IMR-90 (cell line): ENCODE measurements around the gene KCNMA1. TPM values are rescaled to one million over a fixed set of nuclear protein-coding genes. Genes with fewer than 3 reads are reported as not detected.

ENCODE experiments used
- ATAC-seq: fragments of 200-7000 bp; cut with Tn5 transposase; 2 replicates; pipeline ENCODE4 v1.9.1; 2020; ENCODE audit warnings: low read depth, mild to moderate bottlenecking, moderate library complexity
- BruUV-seq: library from RNA; stranded (reverse); fragments of 400-500 nt; replicated peaks from 2 replicates; lab custom pipeline; 2021; lab: Mats Ljungman, UMichigan
- CTCF ChIA-PET: fragments of 300-600 bp; formaldehyde crosslinking; extraction: SDS; loops from one replicate; lab custom pipeline; 2021; ENCODE audit warnings: antibody characterized with exemption; lab: Yijun Ruan, JAX
- POLR2A ChIA-PET: fragments of 300-600 bp; sonication (Branson Sonifier 250); formaldehyde crosslinking; loops from one replicate; lab custom pipeline; 2022; ENCODE audit warnings: antibody characterized with exemption; ENCODE audit not compliant: unreplicated experiment; lab: Charles Lee
- DNase-seq: peaks from one replicate; pipeline ENCODE4 v3.0.0; 2013
- H2AFZ ChIP-seq: replicated peaks from 2 replicates; pipeline ENCODE3; 2013; ENCODE audit warnings: low read length, mild to moderate bottlenecking; ENCODE audit not compliant: poor library complexity
- H2AK5ac ChIP-seq: 2 replicates; pipeline ENCODE4 v1.6.1; 2013; ENCODE audit warnings: low read depth, low read length, inconsistent platforms
- H2AK9ac ChIP-seq: replicated peaks from 2 replicates; pipeline ENCODE3; 2013; ENCODE audit warnings: mild to moderate bottlenecking, low read depth, low read length, moderate library complexity; ENCODE audit not compliant: poor library complexity
- H2BK120ac ChIP-seq: 2 replicates; pipeline ENCODE4 v1.6.1; 2013; ENCODE audit warnings: low read depth, low read length, inconsistent platforms
- H2BK15ac ChIP-seq: 3 replicates; pipeline ENCODE4 v1.6.1; 2013; ENCODE audit warnings: low read depth, low read length, inconsistent platforms
- H2BK20ac ChIP-seq: 2 replicates; pipeline ENCODE4 v1.6.1; 2013; ENCODE audit warnings: low read depth, mild to moderate bottlenecking, inconsistent platforms, low read length, moderate library complexity
- H2BK5ac ChIP-seq: 2 replicates; pipeline ENCODE4 v1.6.1; 2013; ENCODE audit warnings: mild to moderate bottlenecking, low read depth, low read length, inconsistent platforms; ENCODE audit not compliant: poor library complexity, severe bottlenecking
- H3K14ac ChIP-seq: replicated peaks from 2 replicates; pipeline ENCODE4 v1.6.1; 2013; ENCODE audit warnings: low read depth, low read length, inconsistent platforms
- H3K18ac ChIP-seq: 2 replicates; pipeline ENCODE4 v1.6.1; 2013; ENCODE audit warnings: low read depth, low read length, control low read depth
- H3K23ac ChIP-seq: 2 replicates; pipeline ENCODE4 v1.6.1; 2013; ENCODE audit warnings: low read depth, low read length, inconsistent platforms
- H3K27ac ChIP-seq: 2 replicates; pipeline ENCODE4 v1.5.1; 2013; ENCODE audit warnings: mild to moderate bottlenecking, control low read depth, low read length; ENCODE audit not compliant: insufficient read depth
- H3K27me3 ChIP-seq: 2 replicates; pipeline ENCODE4 v1.6.1; 2013; ENCODE audit warnings: low read length; ENCODE audit not compliant: control insufficient read depth, insufficient read depth
- H3K36me3 ChIP-seq: 2 replicates; pipeline ENCODE4 v1.6.1; 2013; ENCODE audit warnings: low read length, mixed read lengths; ENCODE audit not compliant: control insufficient read depth, insufficient read depth
- H3K4ac ChIP-seq: 2 replicates; pipeline ENCODE4 v1.6.1; 2013; ENCODE audit warnings: low read depth, low read length, inconsistent platforms
- H3K4me1 ChIP-seq: 2 replicates; pipeline ENCODE4 v1.6.1; 2013; ENCODE audit warnings: low read length, mixed read lengths; ENCODE audit not compliant: control insufficient read depth, insufficient read depth
- H3K4me2 ChIP-seq: 2 replicates; pipeline ENCODE4 v1.6.1; 2013; ENCODE audit warnings: low read depth, mild to moderate bottlenecking, control low read depth, low read length, moderate library complexity
- H3K4me3 ChIP-seq: 2 replicates; pipeline ENCODE4 v1.5.1; 2013; ENCODE audit warnings: low read depth, mild to moderate bottlenecking, control low read depth, low read length, moderate library complexity; ENCODE audit not compliant: insufficient read depth
- H3K56ac ChIP-seq: 2 replicates; pipeline ENCODE4 v1.6.1; 2013; ENCODE audit warnings: low read length, inconsistent platforms; ENCODE audit not compliant: insufficient read depth; ENCODE audit errors: extremely low read depth
- H3K79me1 ChIP-seq, 2 experiments: 2 replicates each; pipeline ENCODE4 v1.6.1; 2013; ENCODE audit warnings: low read length in 2 of 2, inconsistent platforms in 1 of 2, low read depth in 1 of 2
- H3K9ac ChIP-seq: 2 replicates; pipeline ENCODE4 v1.6.1; 2013; ENCODE audit warnings: low read depth, low read length, control low read depth
- H3K9me1 ChIP-seq: 2 replicates; pipeline ENCODE4 v1.6.1; 2013; ENCODE audit warnings: low read length, inconsistent platforms; ENCODE audit not compliant: insufficient read depth
- H3K9me3 ChIP-seq: 2 replicates; pipeline ENCODE4 v1.6.1; 2013; ENCODE audit warnings: low read length; ENCODE audit not compliant: control insufficient read depth, insufficient read depth
- H4K20me1 ChIP-seq: 2 replicates; pipeline ENCODE4 v1.6.1; 2013; ENCODE audit warnings: low read length, inconsistent platforms; ENCODE audit not compliant: insufficient read depth
- H4K5ac ChIP-seq: 2 replicates; pipeline ENCODE4 v1.6.1; 2013; ENCODE audit warnings: mild to moderate bottlenecking, low read depth, low read length, control low read depth
- H4K8ac ChIP-seq, 2 experiments: 2 replicates each; pipeline ENCODE4 v1.6.1; 2013; ENCODE audit warnings: low read depth in 2 of 2, low read length in 2 of 2, control low read depth in 1 of 2, inconsistent platforms in 1 of 2
- H4K91ac ChIP-seq: 2 replicates; pipeline ENCODE4 v1.6.1; 2013; ENCODE audit warnings: low read depth, low read length, inconsistent platforms; ENCODE audit not compliant: insufficient read depth
- BHLHE40 ChIP-seq: fragments of 150-350 bp; IDR thresholded peaks from 2 replicates; pipeline ENCODE4 v1.6.1; 2016; ENCODE audit warnings: mild to moderate bottlenecking, low read depth, low read length
- CHD1 ChIP-seq: IDR thresholded peaks from 2 replicates; pipeline ENCODE4 v1.6.1; 2012; ENCODE audit warnings: low read depth, low read length, improper control_type of control experiment
- ELK1 ChIP-seq: fragments of 150-350 bp; IDR thresholded peaks from 2 replicates; pipeline ENCODE4 v1.6.1; 2016; ENCODE audit warnings: low read depth, mild to moderate bottlenecking, low read length, moderate library complexity, borderline replicate concordance
- MAFK ChIP-seq: IDR thresholded peaks from 2 replicates; pipeline ENCODE4 v1.6.1; 2012; ENCODE audit warnings: low read depth, low read length, improper control_type of control experiment
- MAZ ChIP-seq: IDR thresholded peaks from 2 replicates; pipeline ENCODE4 v1.6.1; 2012; ENCODE audit warnings: low read depth, mild to moderate bottlenecking, low read length, improper control_type of control experiment, moderate library complexity, borderline replicate concordance
- MXI1 ChIP-seq: IDR thresholded peaks from 2 replicates; pipeline ENCODE4 v1.6.1; 2012; ENCODE audit warnings: low read depth, mild to moderate bottlenecking, low read length, moderate library complexity, borderline replicate concordance
- NFE2L2 ChIP-seq: fragments of 150-350 bp; IDR thresholded peaks from 2 replicates; pipeline ENCODE4 v1.6.1; 2016; ENCODE audit warnings: low read depth, mild to moderate bottlenecking, low read length
- POLR2A ChIP-seq: IDR thresholded peaks from 2 replicates; pipeline ENCODE4 v1.6.1; 2012; ENCODE audit warnings: mild to moderate bottlenecking, low read depth, low read length
- RAD21 ChIP-seq: IDR thresholded peaks from 2 replicates; pipeline ENCODE4 v1.6.1; 2012; ENCODE audit warnings: low read length, improper control_type of control experiment
- RCOR1 ChIP-seq: IDR thresholded peaks from 2 replicates; pipeline ENCODE4 v1.6.1; 2012; ENCODE audit warnings: mild to moderate bottlenecking, low read length, improper control_type of control experiment; ENCODE audit not compliant: insufficient replicate concordance
- WGBS, 2 experiments: methylation state at CpG; one replicate each; pipeline versions ENCODE4 v1.1.5 to v1.1.7; 2013; ENCODE audit warnings: missing lambda C conversion rate in 2 of 2; ENCODE audit not compliant: insufficient read length in 1 of 2; ENCODE audit errors: extremely low coverage in 2 of 2; 5-methylcytosine and 5-hydroxymethylcytosine counted together
- dilution Hi-C: fragments of 300-500 bp; cut with HindIII; formaldehyde crosslinking; loops from one replicate; pipeline ENCODE4 v1.14.3; 2018; ENCODE audit warnings: low sequenced_read_pairs; ENCODE audit not compliant: unreplicated experiment
- in situ Hi-C: fragments of 300-500 bp; cut with MboI; formaldehyde crosslinking; loops from 3 replicates; pipeline ENCODE4 v1.14.3; 2019; ENCODE audit warnings: low sequenced_read_pairs, inconsistent platforms, mixed read lengths
- intact Hi-C: fragments of 100-400 bp; cut with micrococcal nuclease; formaldehyde crosslinking; loops from 2 replicates; pipeline ENCODE4 v1.10.0; 2022
- polyA plus RNA-seq, 3 experiments: library from polyadenylated mRNA; depleted of rRNA; stranded (reverse); fragments of >200 nt; gene quantifications; 2 replicates each; pipeline ENCODE4 v1.2.3, GENCODE V29; 2012; ENCODE audit warnings: low replicate concordance in 1 of 3
- total RNA-seq: library from RNA; depleted of rRNA; stranded (reverse); fragments of >200 nt; gene quantifications from 2 replicates; pipeline ENCODE4 v1.2.3, GENCODE V29; 2012

Gene KCNMA1
- total and polyA plus RNA-seq, 2 of the 4 experiments (the other 2 are of a cell fraction): 25.6 to 29.6 TPM

GRCh38 chr10:77603534-77603927 is 34.1 kb downstream of the KCNMA1 start:
- H3K4me3 ChIP-seq: no peak overlapping the region
- dilution Hi-C loops (no loop called here), in situ Hi-C loops (no loop called here), intact Hi-C loops (loop anchor here (10.0 kb wide), 1 partner anchor 209 kb away; no protein-coding TSS in a partner anchor)
- peak overlapping the region; percentile 23 for H4K5ac ChIP-seq
- no peaks in the 10 kb centered on the region for H3K9me3 ChIP-seq
- peak overlapping the region; percentile 66 for H3K4ac ChIP-seq
- peaks cover 0 to 34% of the 10 kb centered on the region in 2 experiments; a peak in 2 of 4 replicates for H3K79me1 ChIP-seq
- no peak overlapping the region for H2BK5ac ChIP-seq
- peak overlapping the region; percentile 46 for H2AK5ac ChIP-seq
- peak overlapping the region; percentile 56; the same call in 1 of the 2 replicates for H3K23ac ChIP-seq
- peak overlapping the region; percentile 51 for H3K18ac ChIP-seq
- TF ChIP-seq RCOR1: no peak
- no peak for TF ChIP-seq BHLHE40
- TF ChIP-seq MAZ: no peak
- no peak for TF ChIP-seq NFE2L2
- no peak for TF ChIP-seq MXI1
- TF ChIP-seq ELK1: no peak
- TF ChIP-seq POLR2A: no peak
- TF ChIP-seq CHD1: no peak
- no peak for TF ChIP-seq MAFK
- no peak for TF ChIP-seq RAD21
- H3K27ac ChIP-seq: no peak overlapping the region
- no CpG with 5 or more reads among the region's 2 CpGs for WGBS, 2 experiments
- H3K27me3 ChIP-seq: no peaks in the 10 kb centered on the region
- peak overlapping the region; percentile 27; the same call in 1 of the 2 replicates for H4K91ac ChIP-seq
- no peak overlapping the region for H3K56ac ChIP-seq
- POLR2A ChIA-PET: no interaction called here
- peaks cover 27% of the 10 kb centered on the region for H3K4me1 ChIP-seq
- DNase-seq (peak; percentile 44), ATAC-seq (peak; percentile 9)
- CTCF ChIA-PET: interaction anchor here (1.3 kb wide), 2 partner anchors 9 to 39 kb away, joined by 3 to 4 read pairs; no protein-coding TSS in a partner anchor
- H3K9ac ChIP-seq: no peak overlapping the region
- no peaks in the 10 kb centered on the region for H4K20me1 ChIP-seq
- BruUV-seq: no TSS peak
- H2AFZ ChIP-seq: no peak overlapping the region
- H3K36me3 ChIP-seq: no peaks in the 10 kb centered on the region
- H2BK15ac ChIP-seq: peak overlapping the region; percentile 80; the same call in 2 of the 3 replicates
- peaks cover 32% of the 10 kb centered on the region for H3K9me1 ChIP-seq
- H2BK20ac ChIP-seq: peak overlapping the region; percentile 73
- no peak overlapping the region for H3K4me2 ChIP-seq
- H3K14ac ChIP-seq: peak overlapping the region; percentile 79
- peak overlapping the region; percentile 82 for H2BK120ac ChIP-seq
- H4K8ac ChIP-seq: peak overlapping the region; percentile 27 to 44; a peak in 1 of 4 replicates
- H2AK9ac ChIP-seq: no peak overlapping the region
